ENCODE measurements around the gene RABGAP1L.
"Not testable (repeated sequence)": the region's sequence is repeated elsewhere in the genome, so short reads cannot be mapped to it uniquely, and the experiment has no call there.

Gene RABGAP1L

GRCh38 chr1:174200746-174201145, 41.4 kb downstream of the RABGAP1L start:
- FAIRE-seq = no peak

- FAIRE-seq = no peak
Measured at GRCh38 chr1:174204697-174205308, 45.5 kb downstream of the RABGAP1L start.

- no peak for FAIRE-seq
Measured at GRCh38 chr1:174206148-174206836, 47.0 kb downstream of the RABGAP1L start.

- no peak for FAIRE-seq
Measured at GRCh38 chr1:174209347-174210187, 50.2 kb downstream of the RABGAP1L start.

- no peak for FAIRE-seq
Measured at GRCh38 chr1:174211486-174211885, 52.2 kb downstream of the RABGAP1L start.

GRCh38 chr1:174215766-174216165, 56.4 kb downstream of the RABGAP1L start:
- FAIRE-seq = no peak

GRCh38 chr1:174217248-174217647, 57.9 kb downstream of the RABGAP1L start:
- FAIRE-seq = no peak

GRCh38 chr1:174217787-174218574, 58.7 kb downstream of the RABGAP1L start:
- no peak for FAIRE-seq

GRCh38 chr1:174218983-174219382, 59.7 kb downstream of the RABGAP1L start:
- FAIRE-seq = no peak

GRCh38 chr1:174219606-174220370, 60.5 kb downstream of the RABGAP1L start:
- no peak for FAIRE-seq

GRCh38 chr1:174221681-174222080, 62.4 kb downstream of the RABGAP1L start:
- no peak for FAIRE-seq

- FAIRE-seq = no peak
Measured at GRCh38 chr1:174222166-174222949, 63.0 kb downstream of the RABGAP1L start.

GRCh38 chr1:174224641-174225040, 65.3 kb downstream of the RABGAP1L start:
- peak; percentile 38 for FAIRE-seq

GRCh38 chr1:174225499-174226204, 66.3 kb downstream of the RABGAP1L start:
- no peak for FAIRE-seq

GRCh38 chr1:174230399-174230798, 71.1 kb downstream of the RABGAP1L start:
- FAIRE-seq = no peak

GRCh38 chr1:174232761-174233160, 73.4 kb downstream of the RABGAP1L start:
- no peak for FAIRE-seq

GRCh38 chr1:174238845-174239501, 79.7 kb downstream of the RABGAP1L start:
- not testable (repeated sequence) for FAIRE-seq

- FAIRE-seq = no peak
Measured at GRCh38 chr1:174239541-174239940, 80.2 kb downstream of the RABGAP1L start.

- FAIRE-seq = no peak
Measured at GRCh38 chr1:174242856-174243255, 83.5 kb downstream of the RABGAP1L start.

- no peak for FAIRE-seq
Measured at GRCh38 chr1:174243451-174244000, 84.2 kb downstream of the RABGAP1L start.

All from colon (tissue), 2 donors.